ENCODE measurements around the gene PRDX6.
A peak's percentile ranks its signal among the peaks of the same experiment; 100 is the strongest.

DNA sequence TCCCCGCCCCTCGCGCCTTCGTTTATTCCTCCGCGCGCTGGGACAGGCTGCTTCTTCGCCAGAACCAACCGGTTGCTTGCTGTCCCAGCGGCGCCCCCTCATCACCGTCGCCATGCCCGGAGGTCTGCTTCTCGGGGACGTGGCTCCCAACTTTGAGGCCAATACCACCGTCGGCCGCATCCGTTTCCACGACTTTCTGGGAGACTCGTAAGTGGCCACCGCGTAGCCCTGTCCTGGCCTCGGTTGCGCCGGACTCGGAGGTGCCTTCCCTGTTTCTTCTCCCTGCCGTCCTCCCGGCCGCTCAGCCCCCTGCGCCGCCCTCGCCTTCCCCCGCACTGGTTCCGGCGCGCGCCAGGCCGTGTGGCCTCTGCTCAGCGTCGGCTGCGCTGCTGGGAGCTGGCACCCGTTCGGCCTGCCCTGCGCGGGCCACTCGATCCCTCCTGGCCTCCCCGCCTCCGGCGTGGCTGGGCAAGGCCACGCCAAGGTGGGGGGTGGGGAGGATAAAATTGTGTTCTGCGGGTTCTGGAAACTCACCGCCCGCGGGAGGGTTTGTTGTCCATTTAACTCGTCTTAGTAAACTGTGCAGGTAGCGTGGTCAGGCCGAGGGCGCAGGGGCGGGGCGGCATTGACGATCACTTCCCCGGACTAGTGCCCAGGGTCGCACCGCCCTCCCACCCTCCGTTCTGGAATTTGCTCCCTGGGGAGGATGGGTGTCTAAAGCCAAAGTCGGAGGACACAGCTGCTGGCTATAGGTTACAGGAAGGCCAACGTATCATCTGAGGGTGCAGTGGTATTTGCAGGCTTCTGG, at the start of gene PRDX6:
- TF ChIP-seq ZNF274 (IDR thresholded peaks at IDR 0.05; ENCODE audit: insufficient read depth, insufficient read length) (no peak), POLR2A (IDR thresholded peaks at IDR 0.05; ENCODE audit: low read depth, low read length) (peak; percentile 91), CBX3 (IDR thresholded peaks at IDR 0.05; ENCODE audit: borderline replicate concordance, low read depth) (no peak), SUZ12 (IDR thresholded peaks at IDR 0.05; ENCODE audit: unreplicated experiment) (no peak), JUNB (IDR thresholded peaks at IDR 0.05) (no peak), MEF2A (IDR thresholded peaks at IDR 0.05; ENCODE audit: insufficient read depth, low read depth, low read length) (no peak), SIN3A (IDR thresholded peaks at IDR 0.05; ENCODE audit: low read depth, low read length) (peak; percentile 59), BRCA1 (IDR thresholded peaks at IDR 0.05; ENCODE audit: low read depth, low read length) (no peak)
- TF ChIP-seq, protein P1, sequence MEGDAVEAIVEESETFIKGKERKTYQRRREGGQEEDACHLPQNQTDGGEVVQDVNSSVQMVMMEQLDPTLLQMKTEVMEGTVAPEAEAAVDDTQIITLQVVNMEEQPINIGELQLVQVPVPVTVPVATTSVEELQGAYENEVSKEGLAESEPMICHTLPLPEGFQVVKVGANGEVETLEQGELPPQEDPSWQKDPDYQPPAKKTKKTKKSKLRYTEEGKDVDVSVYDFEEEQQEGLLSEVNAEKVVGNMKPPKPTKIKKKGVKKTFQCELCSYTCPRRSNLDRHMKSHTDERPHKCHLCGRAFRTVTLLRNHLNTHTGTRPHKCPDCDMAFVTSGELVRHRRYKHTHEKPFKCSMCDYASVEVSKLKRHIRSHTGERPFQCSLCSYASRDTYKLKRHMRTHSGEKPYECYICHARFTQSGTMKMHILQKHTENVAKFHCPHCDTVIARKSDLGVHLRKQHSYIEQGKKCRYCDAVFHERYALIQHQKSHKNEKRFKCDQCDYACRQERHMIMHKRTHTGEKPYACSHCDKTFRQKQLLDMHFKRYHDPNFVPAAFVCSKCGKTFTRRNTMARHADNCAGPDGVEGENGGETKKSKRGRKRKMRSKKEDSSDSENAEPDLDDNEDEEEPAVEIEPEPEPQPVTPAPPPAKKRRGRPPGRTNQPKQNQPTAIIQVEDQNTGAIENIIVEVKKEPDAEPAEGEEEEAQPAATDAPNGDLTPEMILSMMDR (IDR thresholded peaks at IDR 0.05 in 2 of 3, conservative IDR thresholded peaks at IDR 0.05 in 1 of 3; ENCODE audit: control insufficient read depth in 2 of 3, extremely low read depth in 1 of 3, insufficient read depth in 1 of 3, low read depth in 3 of 3, low read length in 3 of 3): no peak
